Fibroblast of upper back skin (primary cell): ENCODE data around the gene DDX1.
"Not testable (repeated sequence)": the region's sequence is repeated elsewhere in the genome, so short reads cannot be mapped to it uniquely, and the experiment has no call there.

ENCODE experiments used
- DNase-seq: peaks from one replicate; pipeline ENCODE4 v3.0.0-alpha.2; 2013

The DDX1 gene

DNA sequence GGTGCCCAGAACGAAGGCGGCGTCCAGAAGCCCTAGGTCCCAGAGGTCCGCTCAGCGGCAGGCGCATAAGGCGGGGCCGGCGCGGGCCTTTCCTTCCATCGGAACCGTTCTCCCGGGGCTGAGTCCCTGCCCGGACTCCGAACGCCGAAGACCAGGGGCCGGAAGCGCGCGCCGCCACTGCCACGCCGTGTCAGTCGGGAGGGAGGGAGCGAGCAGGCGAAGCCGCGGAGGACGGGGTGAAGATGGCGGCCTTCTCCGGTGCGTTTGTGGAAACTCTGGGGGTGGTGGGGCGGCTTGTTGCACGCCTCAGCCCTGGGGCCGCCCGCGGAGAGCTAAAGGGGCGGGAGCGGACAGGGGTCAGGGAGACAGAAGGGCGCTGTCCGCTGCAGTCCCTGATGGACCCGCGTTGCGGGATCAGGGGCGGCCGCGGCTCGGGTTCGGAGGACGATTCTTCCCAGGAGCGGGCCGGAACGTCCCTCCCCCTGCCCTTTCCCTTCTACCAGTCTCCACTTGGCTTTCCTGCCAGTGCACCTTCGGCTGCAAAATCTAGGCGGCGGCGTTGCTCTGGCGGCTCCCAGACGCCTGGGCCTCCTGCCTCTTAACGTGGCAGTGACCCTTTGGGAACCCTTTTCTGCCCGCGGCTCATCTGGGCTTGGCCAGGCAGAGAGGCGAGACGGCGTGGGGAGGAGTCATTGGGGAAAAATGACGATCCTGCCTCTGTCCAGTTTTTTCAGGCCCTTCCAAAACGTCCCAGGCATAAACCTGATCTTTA lies at the start of gene DDX1:
DDX1 (plus strand) TSS at position 177 of the 772 bp plus-strand sequence; CDS start at position 243, 66 bp downstream.
- DNase-seq = peak; percentile 80

DNA sequence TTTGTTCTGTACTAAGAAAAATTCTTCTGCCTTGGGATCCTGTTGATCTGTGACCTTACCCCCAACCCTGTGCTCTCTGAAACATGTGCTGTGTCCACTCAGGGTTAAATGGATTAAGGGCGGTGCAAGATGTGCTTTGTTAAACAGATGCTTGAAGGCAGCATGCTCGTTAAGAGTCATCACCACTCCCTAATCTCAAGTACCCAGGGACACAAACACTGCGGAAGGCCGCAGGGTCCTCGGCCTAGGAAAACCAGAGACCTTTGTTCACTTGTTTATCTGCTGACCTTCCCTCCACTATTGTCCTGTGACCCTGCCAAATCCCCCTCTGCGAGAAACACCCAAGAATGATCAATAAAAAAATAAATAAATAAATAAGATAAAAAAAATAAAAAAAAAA lies 49.4 kb upstream of the DDX1 start:
- not testable (repeated sequence) for DNase-seq

DNA sequence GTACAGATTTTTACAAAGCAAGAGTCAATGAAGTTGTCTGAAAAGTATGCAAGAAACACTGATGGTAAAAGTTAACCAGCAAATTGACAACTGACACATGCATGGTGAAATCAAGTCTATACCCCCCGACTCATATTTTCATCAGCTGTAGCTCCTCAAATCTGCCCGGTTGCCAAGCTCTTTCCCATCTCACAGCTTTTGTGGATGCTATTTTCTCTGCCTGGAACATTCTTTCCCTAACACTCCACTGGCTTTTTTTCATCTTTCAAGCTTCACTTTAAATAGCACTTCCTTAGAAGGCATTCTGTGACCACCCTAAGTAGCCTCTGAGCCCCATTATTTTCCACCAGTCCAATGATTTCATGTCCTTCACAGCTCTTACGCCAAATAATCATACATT lies 48.6 kb upstream of the DDX1 start:
- DNase-seq = no peak

DNA sequence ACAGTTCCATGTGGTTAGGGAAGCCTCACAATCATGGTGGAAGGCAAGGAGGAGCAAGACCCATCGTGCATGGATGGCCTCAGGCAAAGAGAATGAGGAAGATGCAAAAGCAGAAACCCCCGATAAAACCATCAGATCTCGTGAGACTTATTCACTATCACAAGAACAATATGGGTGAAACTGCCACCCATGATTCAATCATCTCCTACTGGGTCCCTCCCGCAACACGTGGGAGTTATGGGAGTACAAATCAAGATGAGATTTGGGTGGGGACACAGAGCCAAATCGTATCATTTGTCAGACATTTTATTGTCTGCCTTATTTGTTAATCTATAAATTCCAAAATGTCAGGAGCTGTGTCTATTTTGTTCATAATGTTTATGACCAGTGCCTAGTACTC lies 48.1 kb upstream of the DDX1 start:
- DNase-seq = no peak

DNA sequence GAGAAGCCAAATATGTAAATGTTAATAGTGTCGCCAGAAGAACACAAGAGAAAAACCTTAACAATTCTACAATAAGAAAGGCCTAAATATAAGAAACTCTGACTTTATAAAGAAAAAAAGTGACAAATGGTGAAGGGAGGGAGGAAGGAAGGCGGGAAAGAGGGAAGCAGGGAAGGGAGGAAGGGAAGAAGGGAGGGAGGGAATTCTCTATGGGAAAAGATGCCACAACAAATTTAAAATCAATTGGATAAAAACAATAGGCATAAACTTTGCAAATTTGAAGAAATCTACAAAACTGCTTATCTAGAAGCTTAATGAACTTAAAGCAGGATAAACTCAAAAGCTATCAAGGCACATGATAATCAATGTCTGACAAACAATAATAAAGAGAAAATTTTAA lies 47.4 kb upstream of the DDX1 start:
- DNase-seq = no peak

DNA sequence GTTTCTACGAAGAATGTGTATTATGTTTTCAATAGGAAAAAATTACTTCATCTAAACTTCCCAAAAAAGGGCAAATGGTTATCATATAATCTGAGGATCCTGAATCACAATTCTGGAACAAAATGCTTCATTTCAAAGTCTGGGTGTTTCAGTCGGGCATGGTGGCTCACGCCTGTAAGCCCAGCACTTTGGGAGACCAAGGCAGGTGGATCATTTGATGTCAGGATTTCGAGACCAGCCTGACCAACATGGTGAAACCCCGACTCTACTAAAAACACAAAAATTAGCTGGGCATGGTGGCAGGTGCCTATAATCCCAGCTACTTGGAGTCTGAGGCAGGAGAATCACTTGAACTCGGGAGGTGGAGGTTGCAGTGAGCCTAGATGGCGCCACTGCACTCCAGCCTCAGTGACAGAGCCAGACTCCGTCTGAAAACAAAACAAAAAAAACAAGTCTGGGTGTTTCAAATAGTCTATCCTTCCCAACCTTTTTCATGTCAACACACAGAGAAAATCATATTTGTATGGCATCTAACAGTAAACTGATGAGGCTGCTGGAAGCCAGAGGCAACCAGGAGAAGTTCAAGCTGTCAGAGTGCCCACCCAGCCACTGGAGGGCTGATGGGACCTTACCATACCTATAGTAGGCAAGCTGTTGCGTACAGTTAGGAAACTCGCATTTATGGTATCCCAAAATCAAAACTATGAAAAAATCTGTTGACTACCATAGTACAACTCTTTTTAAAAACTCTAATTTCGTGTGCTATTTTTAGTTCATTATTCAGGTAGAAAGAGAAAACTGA lies 45.2 kb upstream of the DDX1 start:
- DNase-seq = no peak

DNA sequence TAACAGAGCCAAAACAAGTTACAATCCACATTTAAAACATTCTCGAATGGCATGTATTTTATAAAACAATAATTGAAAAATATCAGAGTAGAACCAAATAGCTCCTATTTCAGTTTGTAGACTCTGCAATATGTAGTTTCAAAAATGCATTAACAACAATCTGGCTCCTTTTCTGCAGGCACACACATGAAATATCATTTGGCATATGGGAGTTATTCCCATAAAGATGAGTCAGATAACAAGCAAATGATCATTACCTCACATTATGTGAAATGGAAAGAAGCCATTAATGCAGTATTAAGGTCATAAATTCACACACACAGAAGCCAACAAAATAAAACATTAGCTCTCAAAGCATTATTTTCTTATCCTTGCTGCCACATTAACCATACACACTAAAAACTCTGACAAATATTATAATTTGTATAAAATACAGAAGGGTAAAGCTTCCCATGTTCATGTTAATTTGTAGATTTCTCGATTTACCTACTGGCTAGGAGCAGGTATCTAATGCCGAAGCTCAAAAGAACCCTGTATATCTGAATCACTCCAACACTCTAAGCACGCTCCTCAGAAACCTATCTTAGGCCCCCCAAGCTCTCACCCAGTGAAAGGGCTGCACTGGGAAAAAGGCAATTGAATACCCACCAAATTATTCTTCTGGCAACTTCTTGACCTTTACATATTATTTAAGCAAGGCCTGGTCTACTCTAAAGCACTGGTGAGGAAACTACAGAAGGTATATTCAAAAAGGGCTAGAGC lies 44.4 kb upstream of the DDX1 start:
- peak; percentile 27 for DNase-seq

DNA sequence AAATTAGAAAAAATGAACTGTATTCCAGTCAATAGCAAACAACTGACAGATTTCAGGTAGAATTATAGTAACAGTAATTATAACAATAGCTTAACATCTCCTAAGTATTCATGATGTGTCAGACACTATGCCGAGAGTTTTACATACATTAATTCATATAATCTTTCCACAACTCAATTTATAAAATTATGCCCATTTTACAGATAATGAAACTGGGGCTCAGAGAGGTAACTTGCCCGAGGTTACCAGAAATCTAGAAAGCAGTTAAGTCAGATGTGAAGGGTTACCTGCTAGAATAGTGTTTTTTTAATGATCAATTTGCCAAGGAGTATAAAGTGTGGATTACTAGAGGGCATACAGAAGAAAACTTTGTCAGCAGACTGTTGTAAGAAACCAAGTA lies 42.7 kb upstream of the DDX1 start:
- no peak for DNase-seq

DNA sequence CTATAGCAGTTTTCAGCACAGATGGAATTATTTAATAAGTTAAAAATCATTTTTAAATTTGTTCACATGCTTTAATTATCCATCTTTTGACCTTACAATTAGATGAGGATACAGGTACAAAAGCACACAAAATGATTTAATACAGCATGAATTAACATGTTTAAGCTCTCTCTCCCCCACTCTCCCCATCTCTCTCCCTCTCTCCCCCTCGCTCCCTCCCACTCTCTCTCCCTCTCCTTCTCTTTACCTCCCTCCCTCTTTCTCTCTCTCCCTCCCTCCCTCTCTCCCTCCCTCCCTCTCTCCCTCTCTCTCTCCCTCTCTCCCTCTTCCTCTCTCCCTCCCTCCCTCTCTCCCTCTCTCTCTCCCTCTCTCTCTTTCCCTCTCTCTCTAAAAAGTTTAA lies 38.1 kb upstream of the DDX1 start:
- DNase-seq = no peak

DNA sequence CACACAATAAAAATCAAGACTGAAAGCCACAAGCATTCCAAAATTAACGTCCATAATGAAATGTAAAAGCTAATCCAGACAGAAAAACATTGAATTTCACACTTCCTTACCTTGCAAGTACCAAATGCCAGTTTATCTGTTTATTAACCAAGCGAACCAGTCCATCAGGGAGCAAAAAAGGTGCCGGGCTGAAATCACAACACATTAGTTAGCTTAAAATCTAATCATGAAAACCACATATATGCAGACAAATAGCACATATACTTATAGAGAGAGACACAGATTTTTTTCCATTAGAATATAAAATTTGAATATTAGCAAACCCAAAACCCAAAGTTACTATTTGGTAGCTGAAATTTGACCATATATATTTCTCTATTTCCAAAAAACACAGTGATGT lies 37.7 kb upstream of the DDX1 start:
- DNase-seq = no peak

DNA sequence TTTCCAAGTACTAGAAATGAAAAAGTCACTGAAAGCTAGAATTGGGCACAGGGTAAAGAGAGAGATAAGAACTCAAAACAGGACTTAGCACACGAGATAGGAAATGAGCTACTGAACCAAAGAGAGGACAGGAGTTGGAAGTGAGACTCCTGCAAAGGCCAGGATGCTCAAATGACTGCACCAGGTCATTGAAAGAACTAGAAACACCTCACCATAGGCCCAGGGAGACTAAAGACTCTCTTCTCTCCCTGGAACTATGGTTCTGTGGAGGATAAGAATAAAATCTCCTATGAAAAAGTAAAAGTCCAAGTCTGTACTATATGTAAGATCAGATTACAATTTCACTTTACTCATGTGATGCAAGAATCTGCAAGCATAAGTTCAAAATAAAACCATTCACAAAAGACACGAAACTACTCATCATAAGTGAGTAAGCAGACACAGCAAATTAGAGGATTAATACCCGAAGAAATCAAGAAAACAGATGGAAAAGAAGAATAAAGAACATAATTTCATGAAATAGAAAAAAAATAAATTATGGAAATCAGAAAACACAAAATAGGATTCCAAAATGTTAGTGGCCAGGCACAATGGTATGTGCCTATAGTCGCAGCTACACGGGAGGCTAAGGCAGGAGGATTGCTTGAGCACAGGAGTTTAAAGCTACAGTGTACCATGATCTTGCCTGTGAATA lies 37.0 kb upstream of the DDX1 start:
- peak; percentile 64 for DNase-seq

DNA sequence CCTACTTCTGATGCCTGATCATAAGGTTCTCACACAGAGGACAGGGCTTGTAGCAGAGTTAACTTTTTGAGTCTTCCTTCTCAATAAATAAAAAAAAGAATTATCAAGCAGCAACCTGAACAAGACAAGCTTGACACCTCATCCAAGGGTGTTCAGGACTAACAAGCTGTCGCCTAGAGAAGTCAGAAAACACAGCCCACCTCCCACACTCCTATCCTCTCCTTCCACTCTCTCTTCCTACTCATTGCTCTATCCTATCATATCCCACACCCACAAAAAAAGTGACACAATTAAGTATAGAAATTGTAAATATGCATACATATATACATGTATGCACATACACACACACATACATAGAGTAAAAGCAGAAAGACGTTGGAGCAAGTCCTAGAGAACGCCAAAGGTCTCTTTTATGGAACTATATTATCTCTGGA lies 35.9 kb upstream of the DDX1 start:
- DNase-seq = no peak

DNA sequence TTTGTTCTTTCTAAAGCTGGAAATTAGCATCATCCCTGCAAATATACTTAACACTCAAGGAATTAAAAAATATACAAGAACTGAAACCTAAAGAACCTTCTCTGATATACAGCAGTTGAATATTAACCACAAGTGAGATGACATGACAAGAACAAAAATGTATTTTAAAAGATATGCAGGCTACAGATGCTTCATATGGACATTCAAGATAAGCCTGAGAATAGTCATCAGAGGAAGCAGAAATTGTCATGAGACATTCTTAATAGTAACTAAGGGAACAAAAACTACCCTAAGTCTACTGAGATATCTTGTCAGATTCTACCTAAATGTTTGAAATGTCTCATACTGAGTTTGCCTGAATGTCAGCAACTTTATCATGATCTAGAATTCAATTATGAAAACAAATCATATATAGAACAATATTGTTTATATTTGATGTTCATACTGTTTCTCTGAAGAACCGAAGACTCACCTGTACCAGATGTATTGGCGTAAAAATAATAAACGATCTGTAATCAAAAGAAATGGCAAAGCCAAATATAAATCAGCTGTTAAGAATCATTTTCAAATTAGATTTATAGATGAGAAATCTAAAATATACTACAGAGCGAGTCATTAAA lies 35.2 kb upstream of the DDX1 start:
- DNase-seq = no peak

DNA sequence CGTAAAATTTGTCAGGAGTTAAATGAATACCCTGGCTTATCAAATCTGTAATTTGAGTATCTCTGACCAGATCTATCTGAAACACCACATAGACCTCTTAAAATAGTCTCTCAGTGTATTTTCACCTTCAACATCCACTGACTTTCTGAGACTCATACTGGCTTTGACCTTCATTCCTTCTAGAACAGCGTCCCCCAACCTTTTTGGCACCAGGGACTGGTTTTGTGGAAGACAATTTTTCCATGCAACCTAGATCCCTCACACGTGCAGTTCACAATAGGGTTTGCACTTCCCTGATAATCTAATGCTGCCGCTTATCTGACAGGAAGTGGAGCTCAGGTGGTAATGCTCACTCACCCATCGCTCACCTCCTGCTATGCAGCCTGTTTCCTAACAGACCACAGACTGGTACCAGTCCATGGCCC lies 33.8 kb upstream of the DDX1 start:
- DNase-seq = no peak

DNA sequence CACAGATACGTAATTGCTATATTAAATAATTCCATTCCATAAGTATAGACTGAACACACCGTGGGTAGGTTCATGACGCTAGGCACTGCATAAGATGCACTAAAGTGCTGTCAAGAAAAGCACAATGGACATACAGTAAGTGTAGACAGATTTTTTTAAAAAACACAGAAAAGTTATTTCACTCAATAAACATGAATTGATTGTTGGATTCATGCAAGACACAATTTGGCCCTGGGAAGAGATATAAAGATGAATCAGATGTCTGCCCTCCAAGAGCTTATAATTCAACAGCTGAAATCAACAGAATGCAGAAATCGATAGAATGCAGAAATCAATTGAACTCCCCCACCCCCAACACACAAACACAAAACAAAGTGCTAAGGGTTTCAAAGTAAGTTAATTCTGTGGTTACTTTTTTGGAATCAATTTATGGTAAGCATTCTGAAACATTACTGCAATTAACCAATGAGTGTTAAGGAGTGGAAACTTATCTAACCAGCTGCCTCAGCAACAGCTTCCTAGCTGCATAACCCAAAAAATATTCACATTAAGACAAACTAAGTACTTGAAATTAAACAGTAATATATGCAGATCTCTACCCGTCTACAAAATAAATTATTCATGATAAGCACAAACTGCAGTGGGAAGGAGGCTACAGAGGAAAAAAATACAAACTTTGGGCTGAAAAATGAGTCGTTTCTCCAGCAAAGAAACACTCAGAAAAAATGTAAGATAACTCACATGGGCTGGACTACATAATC lies 32.1 kb upstream of the DDX1 start:
- no peak for DNase-seq

DNA sequence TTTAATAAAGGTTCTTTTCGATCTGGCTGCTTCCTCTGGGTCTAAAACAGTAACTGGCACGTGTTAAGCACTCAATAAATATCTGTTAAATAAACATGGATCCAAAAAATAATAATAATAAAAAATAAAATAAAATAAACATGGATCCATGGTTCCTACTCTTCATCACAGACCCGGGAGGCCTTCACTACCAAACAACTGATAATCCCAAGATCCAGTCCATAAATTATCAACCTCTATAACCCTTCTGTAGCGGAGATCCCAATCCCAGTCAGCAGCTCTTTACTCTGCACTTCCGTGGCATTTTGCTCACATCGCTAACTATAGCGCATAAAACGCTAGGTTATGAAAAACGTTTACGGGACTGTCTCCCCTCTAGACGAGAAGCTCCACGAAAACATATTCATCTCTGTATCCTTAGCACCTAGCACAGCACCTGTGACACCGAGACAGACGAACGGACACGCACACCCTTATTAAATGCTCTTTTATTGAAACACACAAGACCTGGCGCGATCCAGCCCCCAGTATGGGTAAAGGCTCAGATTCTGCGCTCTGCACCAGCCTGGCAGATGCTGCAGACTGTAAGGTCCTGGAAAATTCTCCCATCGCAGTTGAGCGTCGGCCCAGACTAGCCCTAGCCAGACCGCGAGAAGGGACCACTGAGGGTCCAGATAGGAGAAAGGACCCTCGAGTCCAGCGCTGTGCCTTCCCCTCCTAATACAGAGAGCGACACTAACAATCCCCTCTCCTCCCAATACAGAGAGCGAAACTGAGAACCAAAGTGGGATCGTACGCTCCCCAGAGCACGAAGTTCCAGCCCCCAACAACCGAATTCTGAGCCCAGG lies 31.3 kb upstream of the DDX1 start:
- DNase-seq = no peak

DNA sequence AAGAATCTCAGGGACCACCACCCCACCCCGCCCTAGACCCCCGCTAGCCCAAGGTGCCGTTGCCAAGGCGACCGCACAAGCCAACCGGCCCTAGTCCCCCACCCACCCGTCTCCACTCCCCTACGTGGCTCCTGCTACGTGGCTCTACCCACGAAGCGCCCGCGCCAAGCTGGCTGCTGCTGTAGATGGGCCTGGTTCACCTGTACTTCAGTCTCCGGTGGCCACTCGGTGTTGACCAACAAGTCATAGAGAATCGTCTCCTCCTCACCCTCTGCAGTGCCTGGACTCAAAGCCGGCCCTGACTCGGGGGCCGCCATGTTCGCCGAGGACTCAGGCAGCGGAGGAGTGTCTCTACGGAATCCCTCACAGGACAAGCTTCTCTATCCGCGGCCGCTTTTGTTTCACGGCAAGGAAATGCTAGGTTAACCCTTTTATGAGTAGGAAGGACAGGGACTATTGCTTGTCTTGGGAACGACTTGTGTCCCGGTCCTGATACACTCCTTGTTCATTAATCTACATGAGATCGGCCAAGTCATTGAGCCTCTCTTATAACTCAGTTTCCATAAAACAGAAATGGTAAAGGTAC lies 30.6 kb upstream of the DDX1 start, which contains the start of gene NBAS:
NBAS (minus strand) TSS at position 347 of the 586 bp plus-strand sequence; CDS start at position 317, 30 bp downstream.
- peak; percentile 86 for DNase-seq

DNA sequence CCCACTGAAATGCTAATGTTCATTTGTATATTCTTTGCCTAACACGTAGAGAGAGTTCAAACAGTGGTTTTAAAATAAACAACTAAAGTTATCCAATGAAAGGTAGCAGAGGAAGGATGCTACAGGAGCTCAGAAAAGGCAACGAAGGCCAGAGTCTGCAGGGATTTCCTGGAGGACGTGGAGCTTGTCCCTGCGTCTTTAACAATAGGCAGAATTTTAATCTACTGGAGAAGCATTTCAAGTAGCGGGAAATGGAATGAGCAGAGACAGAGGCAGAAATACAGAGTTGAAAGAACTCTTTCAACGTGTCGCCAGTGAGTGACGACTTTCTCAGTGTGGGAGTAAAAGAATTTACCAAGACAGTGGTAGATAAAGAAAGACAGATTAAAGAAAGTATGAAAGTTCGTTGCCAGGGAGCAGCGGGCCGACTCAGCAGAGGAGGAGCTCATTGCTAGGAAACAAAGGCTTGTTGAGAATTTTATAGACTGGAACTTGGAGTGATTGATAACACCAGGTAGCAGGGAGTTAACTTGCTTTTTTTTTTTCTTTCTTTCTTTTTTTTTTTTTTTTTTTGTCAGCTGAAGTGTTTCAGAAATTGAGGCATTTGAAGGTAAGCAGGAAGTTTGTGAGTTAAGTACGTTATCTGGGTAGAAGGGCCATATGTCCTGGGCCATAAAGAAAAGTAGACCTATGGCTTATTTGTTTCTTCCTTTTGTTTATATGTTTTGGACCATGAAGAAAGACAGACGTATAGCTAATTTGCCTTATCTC lies 29.9 kb upstream of the DDX1 start:
- DNase-seq = peak; percentile 36

DNA sequence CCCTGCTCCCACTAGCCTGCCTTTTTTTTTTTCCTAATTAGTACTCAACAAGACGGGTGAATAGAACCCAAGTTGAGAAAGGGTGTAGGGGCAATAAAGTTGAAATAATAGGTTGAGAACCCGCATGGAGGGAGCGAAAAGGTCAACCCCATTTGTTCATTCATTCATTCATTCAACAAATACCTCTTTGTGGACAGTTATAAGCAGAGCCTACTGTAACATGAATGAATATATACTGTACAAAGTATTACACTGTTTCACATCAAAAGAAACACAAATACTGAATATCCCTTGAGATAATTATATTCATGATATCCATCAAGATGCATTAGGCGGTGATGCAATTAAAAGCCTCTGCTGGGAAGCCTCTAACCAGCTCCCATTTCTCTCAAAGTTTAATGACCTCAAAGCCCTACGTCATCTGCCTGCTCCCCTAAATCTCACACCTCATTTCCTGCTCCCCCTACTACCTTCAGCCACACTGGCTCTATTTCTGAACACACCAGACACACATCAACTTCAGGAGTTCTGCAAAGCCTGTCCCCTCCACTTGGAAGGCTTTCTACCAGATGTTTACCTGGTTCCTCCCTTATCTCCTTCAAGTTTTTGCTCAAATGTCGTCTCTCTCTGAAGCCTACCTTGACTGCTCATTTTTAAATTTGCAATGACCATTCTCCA lies 29.2 kb upstream of the DDX1 start:
- DNase-seq = no peak
